HepG2 (cell line): ENCODE data around the gene SCAMP3. TPM values are rescaled to one million over a fixed set of nuclear protein-coding genes. Genes with fewer than 3 reads are reported as not detected.

Experiments used
- ATAC-seq: fragments of 200-7000 bp; cut with Tn5 transposase; 3 replicates; pipeline ENCODE4 v1.9.1; 2020; ENCODE audit warnings: mild to moderate bottlenecking, moderate library complexity
- BruUV-seq: library from RNA; stranded (reverse); fragments of 400-500 nt; replicated peaks from 2 replicates; lab custom pipeline; 2021; lab: Mats Ljungman, UMichigan
- CTCF ChIA-PET: fragments of 300-600 bp; formaldehyde crosslinking; extraction: SDS; loops from one replicate; lab custom pipeline; 2021; ENCODE audit warnings: low total read pairs, inconsistent platforms, low intra/inter-chr PET ratio; lab: Yijun Ruan, JAX
- POLR2A ChIA-PET: fragments of 350-600 bp; sonication (Branson Sonifier 250); formaldehyde crosslinking; loops from one replicate; lab custom pipeline; 2020; ENCODE audit warnings: antibody characterized with exemption, inconsistent platforms; lab: Yijun Ruan, JAX
- DNase-seq: peaks from one replicate; pipeline ENCODE4 v3.0.0-alpha.2; 2015; ENCODE audit warnings: low spot score
- FAIRE-seq: peaks from 3 replicates; lab custom pipeline; 2011; peaks lifted over from hg19 to GRCh38; lab: Jason Lieb, UNC
- H2AFZ ChIP-seq: one replicate; pipeline ENCODE4 v1.6.1; 2011; ENCODE audit warnings: low read length, inconsistent platforms
- H3K27ac ChIP-seq: fragments of 300-600 bp; 3 replicates; pipeline ENCODE4 v1.8.0; 2011; ENCODE audit warnings: mixed run types, mild to moderate bottlenecking, mixed read lengths, low read length, inconsistent platforms; ENCODE audit not compliant: insufficient read depth; ENCODE audit errors: extremely low read length
- H3K27me3 ChIP-seq, 2 experiments: fragments of 200-600 bp in 1 of 2; 2 replicates in 1 of 2; 3 replicates in 1 of 2; pipeline versions ENCODE4 v1.6.0 to v1.8.0; 2011; ENCODE audit warnings: low read length in 2 of 2, mild to moderate bottlenecking in 2 of 2, moderate library complexity in 2 of 2, inconsistent platforms in 1 of 2; ENCODE audit not compliant: insufficient read depth in 2 of 2, control insufficient read depth in 1 of 2
- H3K36me3 ChIP-seq, 2 experiments: fragments of 200-600 bp in 1 of 2; replicated peaks in 1 of 2; 2 replicates in 1 of 2; 3 replicates in 1 of 2; pipeline versions ENCODE4 v1.5.1 to v1.8.0; 2011; ENCODE audit warnings: low read length in 2 of 2, inconsistent platforms in 1 of 2; ENCODE audit not compliant: insufficient read depth in 2 of 2, control insufficient read depth in 1 of 2
- H3K4me1 ChIP-seq: 2 replicates; pipeline ENCODE4 v1.5.1; 2012; ENCODE audit warnings: low read length, inconsistent platforms; ENCODE audit not compliant: insufficient read depth
- H3K4me2 ChIP-seq: 2 replicates; pipeline ENCODE4 v1.6.0; 2011; ENCODE audit warnings: low read depth, low read length, inconsistent platforms
- H3K4me3 ChIP-seq, 3 experiments: fragments of 200-600 bp in 1 of 3; sonication (generic), shearing (Covaris generic) in 1 of 3; replicated peaks in 1 of 3; 2 replicates each; pipeline ENCODE4 v1.5.1; 2011 to 2016; ENCODE audit warnings: low read length in 3 of 3, inconsistent platforms in 2 of 3, low read depth in 2 of 3, mild to moderate bottlenecking in 2 of 3, control low read depth in 1 of 3, mixed read lengths in 1 of 3; ENCODE audit not compliant: insufficient read depth in 1 of 3
- H3K79me2 ChIP-seq: one replicate; pipeline ENCODE4 v1.6.1; 2011; ENCODE audit warnings: low read length, inconsistent platforms; ENCODE audit not compliant: insufficient read depth
- H3K9ac ChIP-seq: 2 replicates; pipeline ENCODE4 v1.6.0; 2011; ENCODE audit warnings: mild to moderate bottlenecking, low read depth, low read length, inconsistent platforms; ENCODE audit not compliant: insufficient read depth
- H3K9me3 ChIP-seq: 2 replicates; pipeline ENCODE4 v1.5.1; 2012; ENCODE audit warnings: mild to moderate bottlenecking, low read length
- H4K20me1 ChIP-seq: 2 replicates; pipeline ENCODE4 v1.6.0; 2011; ENCODE audit warnings: inconsistent platforms, mild to moderate bottlenecking, low read length, moderate library complexity; ENCODE audit not compliant: insufficient read depth
- AKNA ChIP-seq: sonication (generic); formaldehyde crosslinking; IDR thresholded peaks from 2 replicates; pipeline ENCODE4 v1.4.0; 2020; ENCODE audit warnings: missing genetic modification reagents, borderline replicate concordance
- EED ChIP-seq: sonication (generic); formaldehyde crosslinking; IDR thresholded peaks from 2 replicates; pipeline ENCODE4 v1.5.0; 2020; ENCODE audit warnings: mild to moderate bottlenecking, missing genetic modification reagents
- FOXK1 ChIP-seq: sonication (generic); formaldehyde crosslinking; IDR thresholded peaks from 2 replicates; pipeline ENCODE4 v1.4.0; 2020; ENCODE audit warnings: low read depth, missing genetic modification reagents, borderline replicate concordance
- HDAC2 ChIP-seq: sonication (generic); formaldehyde crosslinking; IDR thresholded peaks from 2 replicates; pipeline ENCODE4 v1.4.0; 2020; ENCODE audit warnings: missing genetic modification reagents
- KAT7 ChIP-seq: IDR thresholded peaks from 2 replicates; pipeline ENCODE4 v1.6.1; 2018; ENCODE audit warnings: borderline replicate concordance, missing compliant biosample characterization
- NR0B2 ChIP-seq: sonication (generic); formaldehyde crosslinking; IDR thresholded peaks from 2 replicates; pipeline ENCODE4 v1.4.0; 2020; ENCODE audit warnings: mild to moderate bottlenecking, missing genetic modification reagents
- SATB2 ChIP-seq: sonication (generic); formaldehyde crosslinking; IDR thresholded peaks from 2 replicates; pipeline ENCODE4 v1.5.0; 2020; ENCODE audit warnings: missing genetic modification reagents
- ZNF563 ChIP-seq: sonication (generic); formaldehyde crosslinking; IDR thresholded peaks from 2 replicates; pipeline ENCODE4 v1.8.0; 2022; ENCODE audit warnings: mild to moderate bottlenecking, moderate library complexity, missing genetic modification reagents
- WGBS: methylation state at CpG from one replicate; pipeline ENCODE4 v1.1.6; 2017; ENCODE audit warnings: low lambda C conversion rate; 5-methylcytosine and 5-hydroxymethylcytosine counted together
- in situ Hi-C: cut with HindIII; loops from 2 replicates; pipeline ENCODE4 v1.10.0; 2017; ENCODE audit warnings: low pct_unique_long_range_greater_than_20kb; ENCODE audit not compliant: extremely low pct_ligation_motif_present
- intact Hi-C: fragments of 100-400 bp; cut with micrococcal nuclease; formaldehyde crosslinking; loops from one replicate; pipeline ENCODE4 v1.10.0; 2022; ENCODE audit not compliant: unreplicated experiment
- polyA plus RNA-seq, 8 experiments: library from polyadenylated mRNA; depleted of rRNA in 3 of 8; stranded (reverse) in 7 of 8; unstranded in 1 of 8; fragments of >200 nt; fragmentation: Illumina TruSeq in 4 of 8; extraction: Trizol in 4 of 8; gene quantifications; 2 replicates each; pipeline versions ENCODE4 v1.2.1 to v1.2.3, GENCODE V29; 2011 to 2016; ENCODE audit warnings: low read depth in 4 of 8, missing spikeins in 1 of 8, mixed read lengths in 1 of 8; ENCODE audit not compliant: insufficient read depth in 1 of 8
- total RNA-seq, 5 experiments: library from RNA; depleted of rRNA; stranded (reverse); fragments of >200 nt; fragmentation: Illumina TruSeq; extraction: Trizol; gene quantifications; 2 replicates each; pipeline ENCODE4 v1.2.3, GENCODE V29; 2016; ENCODE audit warnings: low read depth in 1 of 5
- TF ChIP-seq, protein P1 (sequence below): sonication (generic); formaldehyde crosslinking; conservative IDR thresholded peaks from 2 replicates; pipeline ENCODE4 v1.4.0; 2020; ENCODE audit warnings: missing genetic modification reagents
- TF ChIP-seq, protein P2 (sequence below): IDR thresholded peaks from 2 replicates; pipeline ENCODE4 v1.6.1; 2018; ENCODE audit warnings: missing genetic modification reagents
- TF ChIP-seq, protein P3 (sequence below): sonication (generic); formaldehyde crosslinking; IDR thresholded peaks from 2 replicates; pipeline ENCODE4 v1.4.0; 2020; ENCODE audit warnings: missing genetic modification reagents

SCAMP3 gene
- total and polyA plus RNA-seq, 2 of the 13 experiments (the other 11 are each of a cell fraction or from before 2014, with no cell fraction given) = 46.8 to 83.3 TPM

GRCh38 chr1:155269381-155269780 lies 7.2 kb upstream of the SCAMP3 start:
- ATAC-seq (no peak), FAIRE-seq (no peak), DNase-seq (no peak)
- Histone ChIP-seq H3K4me1 (peaks cover 29% of the 10 kb centered on the region), H3K36me3 (peaks cover 28 to 59% of the 10 kb centered on the region in 2 experiments), H3K4me2 (no peak overlapping the region), H3K27ac (no peak overlapping the region), H3K79me2 (peaks cover 28% of the 10 kb centered on the region), H3K27me3 (no peaks in the 10 kb centered on the region; a peak in 1 of 5 replicates), H3K9ac (no peak overlapping the region), H2AFZ (no peak overlapping the region), H3K4me3 (no peak overlapping the region), H3K9me3 (no peaks in the 10 kb centered on the region), H4K20me1 (no peaks in the 10 kb centered on the region)
- intact Hi-C loops = no loop called here
- ChIA-PET CTCF (no interaction called here), POLR2A (no interaction called here)
- in situ Hi-C loops = no loop called here
- TF ChIP-seq, protein P1, sequence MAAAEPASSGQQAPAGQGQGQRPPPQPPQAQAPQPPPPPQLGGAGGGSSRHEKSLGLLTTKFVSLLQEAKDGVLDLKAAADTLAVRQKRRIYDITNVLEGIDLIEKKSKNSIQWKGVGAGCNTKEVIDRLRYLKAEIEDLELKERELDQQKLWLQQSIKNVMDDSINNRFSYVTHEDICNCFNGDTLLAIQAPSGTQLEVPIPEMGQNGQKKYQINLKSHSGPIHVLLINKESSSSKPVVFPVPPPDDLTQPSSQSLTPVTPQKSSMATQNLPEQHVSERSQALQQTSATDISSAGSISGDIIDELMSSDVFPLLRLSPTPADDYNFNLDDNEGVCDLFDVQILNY (CRISPR knock-in tag) = no peak
- TF ChIP-seq, protein P2, sequence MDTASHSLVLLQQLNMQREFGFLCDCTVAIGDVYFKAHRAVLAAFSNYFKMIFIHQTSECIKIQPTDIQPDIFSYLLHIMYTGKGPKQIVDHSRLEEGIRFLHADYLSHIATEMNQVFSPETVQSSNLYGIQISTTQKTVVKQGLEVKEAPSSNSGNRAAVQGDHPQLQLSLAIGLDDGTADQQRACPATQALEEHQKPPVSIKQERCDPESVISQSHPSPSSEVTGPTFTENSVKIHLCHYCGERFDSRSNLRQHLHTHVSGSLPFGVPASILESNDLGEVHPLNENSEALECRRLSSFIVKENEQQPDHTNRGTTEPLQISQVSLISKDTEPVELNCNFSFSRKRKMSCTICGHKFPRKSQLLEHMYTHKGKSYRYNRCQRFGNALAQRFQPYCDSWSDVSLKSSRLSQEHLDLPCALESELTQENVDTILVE (CRISPR knock-in tag) = no peak
- no peak for TF ChIP-seq KAT7
- no TSS peak for BruUV-seq
- 97% methylated on average over 21 of the region's 21 CpGs for WGBS

DNA sequence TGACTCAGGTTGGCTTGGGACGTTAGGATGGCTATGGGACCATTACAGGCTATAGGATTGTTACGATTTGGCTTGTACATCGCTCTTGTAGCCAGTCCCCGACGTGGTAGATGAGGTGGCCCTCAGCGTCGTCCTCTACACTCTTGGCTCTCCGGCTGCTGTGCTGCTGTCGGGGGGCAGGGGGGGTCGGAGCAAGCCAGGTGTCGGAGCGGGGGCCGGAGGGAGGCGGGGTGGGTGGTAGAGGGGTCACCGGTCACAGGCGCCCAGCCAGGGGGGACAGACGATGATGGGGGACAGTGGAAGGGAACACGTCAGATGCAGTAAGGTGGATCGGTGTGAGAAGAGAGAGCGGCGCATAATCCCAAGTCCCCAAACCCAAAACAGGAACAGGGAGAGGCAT lies 6.5 kb upstream of the SCAMP3 start:
- FAIRE-seq (no peak), DNase-seq (no peak), ATAC-seq (no peak)
- H2AFZ ChIP-seq = no peak overlapping the region
- no peaks in the 10 kb centered on the region for H3K9me3 ChIP-seq
- no peak overlapping the region for H3K9ac ChIP-seq
- H3K27ac ChIP-seq = no peak overlapping the region
- no peak overlapping the region for H3K4me3 ChIP-seq
- peaks cover 23% of the 10 kb centered on the region for H3K4me1 ChIP-seq
- intact Hi-C loops = no loop called here
- no TSS peak for BruUV-seq
- CTCF ChIA-PET = no interaction called here
- H3K4me2 ChIP-seq = no peak overlapping the region
- over 99% methylated on average over 21 of the region's 21 CpGs for WGBS
- peaks cover 30 to 66% of the 10 kb centered on the region in 2 experiments for H3K36me3 ChIP-seq
- H3K79me2 ChIP-seq = peaks cover 28% of the 10 kb centered on the region
- no peaks in the 10 kb centered on the region for H4K20me1 ChIP-seq
- in situ Hi-C loops = no loop called here
- H3K27me3 ChIP-seq = no peaks in the 10 kb centered on the region; a peak in 1 of 5 replicates
- POLR2A ChIA-PET = no interaction called here
- TF ChIP-seq AKNA (no peak), ZNF563 (CRISPR knock-in tag) (no peak), HDAC2 (CRISPR knock-in tag) (no peak), EED (CRISPR knock-in tag) (no peak), NR0B2 (CRISPR knock-in tag) (no peak), SATB2 (CRISPR knock-in tag) (no peak), FOXK1 (CRISPR knock-in tag) (no peak)
- TF ChIP-seq, protein P3, sequence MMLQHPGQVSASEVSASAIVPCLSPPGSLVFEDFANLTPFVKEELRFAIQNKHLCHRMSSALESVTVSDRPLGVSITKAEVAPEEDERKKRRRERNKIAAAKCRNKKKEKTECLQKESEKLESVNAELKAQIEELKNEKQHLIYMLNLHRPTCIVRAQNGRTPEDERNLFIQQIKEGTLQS (CRISPR knock-in tag) = no peak
